ENCODE results near the gene PSMD6. TPM values are rescaled to one million over a fixed set of nuclear protein-coding genes. Genes with fewer than 3 reads are reported as not detected.

Gene PSMD6
- total RNA-seq, 4 donors from 2014 or later = 37.3 to 48.7 (median 38.2) TPM

GRCh38 chr3:64009528-64009927, 13.8 kb downstream of the PSMD6 start:
- H3K27ac ChIP-seq = no peak overlapping the region
- no peaks in the 10 kb centered on the region for H3K27me3 ChIP-seq
- no peaks in the 10 kb centered on the region for H3K9me3 ChIP-seq
- no peak overlapping the region for H3K4me3 ChIP-seq
- H3K36me3 ChIP-seq = peaks cover 0 to 93% (median 0%) of the 10 kb centered on the region in 3 donors
- no peak for DNase-seq
- TF ChIP-seq POLR2A (IDR thresholded peaks at IDR 0.05) = no peak
- no peak for TF ChIP-seq CTCF (IDR thresholded peaks at IDR 0.05)
- no peaks in the 10 kb centered on the region for H3K4me1 ChIP-seq

GRCh38 chr3:64008487-64009351, 14.6 kb downstream of the PSMD6 start:
- Histone ChIP-seq H3K4me3 (no peak overlapping the region), H3K36me3 (peaks cover 0 to 92% (median 0%) of the 10 kb centered on the region in 3 donors), H3K27me3 (no peaks in the 10 kb centered on the region), H3K4me1 (no peaks in the 10 kb centered on the region), H3K9me3 (no peaks in the 10 kb centered on the region), H3K27ac (no peak overlapping the region)
- no peak for TF ChIP-seq POLR2A (IDR thresholded peaks at IDR 0.05)
- TF ChIP-seq CTCF (IDR thresholded peaks at IDR 0.05) = no peak
- no peak for DNase-seq

- Histone ChIP-seq H3K9me3 (no peaks in the 10 kb centered on the region), H3K27ac (no peak overlapping the region), H3K4me3 (no peak overlapping the region), H3K27me3 (no peaks in the 10 kb centered on the region), H3K36me3 (peaks cover 0 to 90% (median 0%) of the 10 kb centered on the region in 3 donors), H3K4me1 (no peaks in the 10 kb centered on the region)
- TF ChIP-seq CTCF (IDR thresholded peaks at IDR 0.05) (no peak), POLR2A (IDR thresholded peaks at IDR 0.05) (no peak)
- no peak for DNase-seq
Observed at GRCh38 chr3:64008017-64008416, 15.3 kb downstream of the PSMD6 start.

GRCh38 chr3:64003589-64003988, 19.7 kb downstream of the PSMD6 start:
- no peak overlapping the region for H3K4me3 ChIP-seq
- no peak for TF ChIP-seq POLR2A (IDR thresholded peaks at IDR 0.05)
- TF ChIP-seq CTCF (IDR thresholded peaks at IDR 0.05) = no peak
- no peak overlapping the region for H3K27ac ChIP-seq
- H3K4me1 ChIP-seq = no peaks in the 10 kb centered on the region
- no peaks in the 10 kb centered on the region for H3K27me3 ChIP-seq
- peaks cover 0 to 88% (median 0%) of the 10 kb centered on the region in 3 donors for H3K36me3 ChIP-seq
- DNase-seq = no peak
- no peaks in the 10 kb centered on the region for H3K9me3 ChIP-seq

- Histone ChIP-seq H3K4me3 (no peak overlapping the region), H3K4me1 (no peaks in the 10 kb centered on the region)
Observed at GRCh38 chr3:64002233-64002632, 21.1 kb downstream of the PSMD6 start.

More at GRCh38 chr3:64002233-64002632, 21.1 kb downstream of the PSMD6 start:
- TF ChIP-seq POLR2A (IDR thresholded peaks at IDR 0.05) = no peak
- no peak for TF ChIP-seq CTCF (IDR thresholded peaks at IDR 0.05)
- Histone ChIP-seq H3K36me3 (peaks cover 0 to 86% (median 0%) of the 10 kb centered on the region in 3 donors), H3K27me3 (no peaks in the 10 kb centered on the region), H3K9me3 (no peaks in the 10 kb centered on the region), H3K27ac (no peak overlapping the region)
- DNase-seq = no peak

All from Peyer's patch (tissue), 4 donors.